Right forelimb (tissue), 1 donor: ENCODE data around the gene AHCY.
"Not testable (repeated sequence)": the region's sequence is repeated elsewhere in the genome, so short reads cannot be mapped to it uniquely, and the experiment has no call there.

ENCODE experiments used
- DNase-seq: peaks from one replicate; pipeline ENCODE4 v3.0.0-alpha.2; 2018

The AHCY gene

GRCh38 chr20:34296468-34296867 is 6.7 kb downstream of the AHCY start:
- DNase-seq: no peak

GRCh38 chr20:34295284-34295683 is 7.9 kb downstream of the AHCY start:
- DNase-seq: no peak

- DNase-seq: no peak
Measured at GRCh38 chr20:34294563-34294962, 8.6 kb downstream of the AHCY start.

GRCh38 chr20:34293589-34293988 is 9.6 kb downstream of the AHCY start:
- DNase-seq: no peak

GRCh38 chr20:34293119-34293518 is 10.0 kb downstream of the AHCY start:
- no peak for DNase-seq

- no peak for DNase-seq
Measured at GRCh38 chr20:34292496-34292895, 10.7 kb downstream of the AHCY start.

- no peak for DNase-seq
Measured at GRCh38 chr20:34290471-34290870, 12.7 kb downstream of the AHCY start.

- DNase-seq: not testable (repeated sequence)
Measured at GRCh38 chr20:34287500-34287899, 15.7 kb downstream of the AHCY start.

- DNase-seq: no peak
Measured at GRCh38 chr20:34285450-34285849, 17.7 kb downstream of the AHCY start.

GRCh38 chr20:34283844-34284243 is 19.3 kb downstream of the AHCY start:
- DNase-seq: no peak

- DNase-seq: no peak
Measured at GRCh38 chr20:34282041-34282440, 21.1 kb downstream of the AHCY start.

- no peak for DNase-seq
Measured at GRCh38 chr20:34281177-34281576, 22.0 kb downstream of the AHCY start.

- no peak for DNase-seq
Measured at GRCh38 chr20:34274694-34275093, 28.5 kb downstream of the AHCY start.

- no peak for DNase-seq
Measured at GRCh38 chr20:34271956-34272355, 31.2 kb downstream of the AHCY start.

- no peak for DNase-seq
Measured at GRCh38 chr20:34269996-34270627, 33.0 kb downstream of the AHCY start.

- peak; percentile 62 for DNase-seq
Measured at GRCh38 chr20:34268851-34269636, 34.1 kb downstream of the AHCY start.

- no peak for DNase-seq
Measured at GRCh38 chr20:34268145-34268544, 35.0 kb downstream of the AHCY start.

- no peak for DNase-seq
Measured at GRCh38 chr20:34264141-34264540, 39.0 kb downstream of the AHCY start.

GRCh38 chr20:34263468-34263867 is 39.7 kb downstream of the AHCY start:
- DNase-seq: not testable (repeated sequence)

- no peak for DNase-seq
Measured at GRCh38 chr20:34262488-34263288, 40.5 kb downstream of the AHCY start.

- no peak for DNase-seq
Measured at GRCh38 chr20:34260208-34260942, 42.8 kb downstream of the AHCY start.

GRCh38 chr20:34256629-34257124 is 46.5 kb downstream of the AHCY start:
- DNase-seq: no peak

- DNase-seq: no peak
Measured at GRCh38 chr20:34254979-34255378, 48.2 kb downstream of the AHCY start.
